HG03097 (cell line): Measurements from ENCODE around the gene LRRIQ3.
"Not testable (repeated sequence)": the region's sequence is repeated elsewhere in the genome, so short reads cannot be mapped to it uniquely, and the experiment has no call there.

ENCODE experiments used
- ATAC-seq: cut with Tn5 transposase; IDR thresholded peaks from one replicate; pipeline ENCODE4 v1.9.1; 2021; ENCODE audit not compliant: unreplicated experiment, low FRiP score

The LRRIQ3 gene

DNA sequence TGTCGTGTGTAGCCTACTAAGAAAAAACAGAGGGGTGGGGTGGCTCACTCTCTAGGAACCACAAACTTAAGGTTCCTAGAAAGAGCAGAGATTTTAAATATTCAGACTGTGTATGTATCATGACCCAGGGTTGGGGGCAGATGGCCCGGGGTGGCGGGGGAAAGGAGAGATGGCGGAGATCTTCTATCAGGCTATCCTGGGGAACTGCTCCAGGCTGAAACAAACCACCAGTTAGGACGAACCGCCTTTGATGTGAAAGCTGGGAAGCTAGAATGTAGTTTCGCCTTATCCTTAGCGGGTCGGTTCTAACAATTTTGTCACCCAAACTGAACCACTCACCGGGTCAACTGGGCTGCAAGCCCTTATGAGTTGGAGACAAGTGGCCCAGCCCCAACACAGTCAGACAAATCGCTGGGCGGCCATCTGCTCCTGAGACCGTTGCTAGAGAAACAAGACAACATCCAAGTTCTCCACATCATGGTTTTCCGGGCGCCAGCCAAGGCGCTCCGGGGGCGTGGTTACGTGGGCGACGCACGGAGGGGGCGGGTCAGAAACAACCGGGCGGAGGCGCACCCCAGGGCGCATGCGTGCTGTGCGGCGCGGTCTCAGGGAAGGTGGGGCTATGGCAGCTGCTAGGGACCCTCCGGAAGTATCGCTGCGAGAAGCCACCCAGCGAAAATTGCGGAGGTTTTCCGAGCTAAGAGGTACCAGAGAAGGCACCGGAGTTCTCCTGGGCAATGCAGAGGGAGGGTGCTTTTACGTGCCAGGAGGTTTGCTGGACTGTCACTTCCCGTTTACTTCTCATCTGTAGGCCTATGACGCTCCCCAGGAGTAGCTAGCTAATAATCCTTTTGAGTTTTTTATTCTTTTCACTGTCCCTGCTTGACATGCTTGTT lies at the start of gene LRRIQ3, which contains the start of gene FPGT:
TSS of gene LRRIQ3 (minus strand) at position 520 of the 896 bp plus-strand sequence. CDS start 14,492 bp downstream, outside the sequence.
TSS of gene FPGT (plus strand) at position 586 of the 896 bp plus-strand sequence. CDS start at position 623, 37 bp downstream.
- peak; percentile 95 for ATAC-seq

DNA sequence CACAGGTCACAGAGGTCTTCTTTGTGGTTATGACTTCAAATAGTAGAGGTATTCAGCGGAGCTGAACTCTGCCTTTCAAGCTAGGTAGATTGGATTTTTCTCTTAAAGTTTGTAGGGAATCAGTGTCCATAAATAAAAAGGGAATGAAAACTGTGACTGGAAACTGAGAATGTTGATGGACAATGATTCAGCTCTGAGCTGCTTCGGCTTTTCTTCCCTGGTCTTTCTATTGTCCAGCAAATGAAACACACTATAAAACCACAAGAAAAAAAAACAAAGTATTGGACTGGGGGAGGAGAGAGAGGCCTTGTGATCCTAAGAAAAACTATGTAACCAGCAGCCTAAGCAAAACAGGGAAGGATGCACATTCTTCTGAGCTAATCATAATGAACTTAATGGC lies 48.3 kb upstream of the LRRIQ3 start:
- no peak for ATAC-seq

DNA sequence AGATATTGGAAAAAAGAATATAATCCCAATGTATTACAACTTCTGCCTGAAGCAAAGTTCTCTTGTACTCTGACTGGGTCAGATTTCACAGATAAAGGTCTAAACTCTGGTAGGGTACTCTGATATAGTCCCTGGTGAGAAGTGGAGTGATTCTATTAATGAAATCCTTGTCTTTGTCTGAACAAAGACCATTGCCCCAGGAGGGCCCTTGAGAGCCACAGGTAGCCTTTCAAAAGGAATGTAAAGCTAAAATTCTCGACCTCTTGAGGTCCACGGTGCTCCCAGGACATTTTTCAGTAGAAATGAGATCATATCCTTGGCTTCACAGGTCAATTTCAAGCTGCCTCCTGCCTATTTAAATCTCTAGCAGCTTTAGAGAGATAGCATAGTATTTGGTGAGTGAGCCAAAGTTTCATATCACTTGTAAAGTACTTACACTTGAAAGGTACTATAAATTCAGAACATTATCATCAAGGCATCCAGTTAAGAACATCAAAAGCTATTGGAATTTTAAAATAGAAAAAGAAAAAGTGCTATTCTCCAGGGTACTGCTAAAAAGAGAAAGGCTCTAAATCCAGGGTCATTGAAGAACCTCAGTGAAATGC lies 47.3 kb upstream of the LRRIQ3 start:
- ATAC-seq, result no peak

- ATAC-seq, result no peak
Measured at GRCh38 chr1:74237787-74238186, 39.8 kb upstream of the LRRIQ3 start.

DNA sequence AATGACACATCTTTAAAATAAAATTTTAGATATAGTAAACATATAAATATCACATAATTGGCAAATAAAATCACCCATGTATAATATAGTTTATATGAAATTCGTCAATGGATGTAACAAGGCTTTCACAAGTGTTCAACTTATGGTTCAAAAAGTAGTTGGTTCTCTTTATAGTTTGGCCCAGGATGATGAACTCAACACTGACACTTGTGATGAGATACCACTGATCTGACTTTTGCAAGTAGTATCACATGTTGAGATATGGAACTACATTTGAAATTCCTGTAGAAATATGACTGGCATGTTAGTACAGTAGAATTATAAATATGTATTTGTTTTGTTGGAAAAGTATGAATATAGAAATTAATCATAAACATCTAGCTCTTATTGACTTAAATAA lies 39.1 kb upstream of the LRRIQ3 start:
- no peak for ATAC-seq

DNA sequence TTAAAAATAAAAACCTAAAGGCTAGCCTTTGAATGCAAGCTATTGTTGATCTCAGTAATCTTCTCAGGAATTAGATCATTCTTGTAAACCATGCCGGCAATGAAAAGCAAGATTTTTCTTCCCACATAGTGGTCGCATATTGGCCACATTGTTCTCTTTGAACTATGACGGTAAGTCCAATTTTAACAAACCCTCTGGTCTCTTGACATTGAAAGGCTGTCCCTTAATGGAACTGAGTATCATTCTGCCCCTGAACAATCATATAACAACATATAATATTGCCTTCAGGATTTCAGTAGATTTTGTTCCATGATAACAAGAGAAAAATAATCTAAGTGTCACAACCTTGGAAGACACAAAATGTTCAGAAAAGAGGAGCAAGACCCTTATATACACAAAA lies 38.5 kb upstream of the LRRIQ3 start:
- ATAC-seq, result no peak

GRCh38 chr1:74235153-74235552 lies 37.2 kb upstream of the LRRIQ3 start, which contains the start of gene TNNI3K:
TSS of gene TNNI3K (plus strand) at chr1:74235387. CDS start at chr1:74235452, 65 bp downstream.
- ATAC-seq, result no peak

GRCh38 chr1:74223453-74223852 lies 25.5 kb upstream of the LRRIQ3 start:
- no peak for ATAC-seq

- no peak for ATAC-seq
Measured at GRCh38 chr1:74222701-74223100, 24.7 kb upstream of the LRRIQ3 start.

DNA sequence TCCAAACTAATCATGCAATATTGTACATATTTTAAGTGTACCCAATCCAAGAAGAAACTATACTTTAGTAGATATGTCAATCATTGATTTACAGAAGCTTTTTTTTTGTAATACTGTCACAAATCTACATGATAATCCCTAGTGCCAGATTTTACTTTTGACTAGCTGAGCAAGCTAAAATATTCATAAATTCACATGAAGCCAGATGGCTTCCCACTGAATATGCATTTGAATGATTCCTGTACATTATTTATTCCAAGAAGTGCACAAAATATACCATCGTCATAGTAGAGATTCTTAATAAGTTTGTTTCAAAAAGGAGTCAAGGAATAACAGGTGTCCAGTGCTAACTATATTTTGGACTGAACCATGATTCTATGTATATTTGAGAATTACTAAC lies 17.3 kb upstream of the LRRIQ3 start:
- ATAC-seq, result no peak

DNA sequence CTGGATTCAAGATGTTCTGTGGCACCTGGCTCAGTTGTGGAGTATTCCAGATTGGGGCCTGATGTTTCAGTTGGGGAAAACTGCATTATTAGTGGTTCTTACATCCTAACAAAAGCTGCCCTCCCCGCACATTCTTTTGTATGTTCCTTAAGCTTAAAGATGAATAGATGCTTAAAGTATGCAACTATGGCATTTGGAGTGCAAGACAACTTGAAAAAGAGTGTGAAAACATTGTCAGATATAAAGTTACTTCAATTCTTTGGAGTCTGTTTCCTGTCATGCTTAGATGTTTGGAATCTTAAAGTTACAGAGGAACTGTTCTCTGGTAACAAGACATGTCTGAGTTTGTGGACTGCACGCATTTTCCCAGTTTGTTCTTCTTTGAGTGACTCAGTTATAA lies 7.3 kb upstream of the LRRIQ3 start:
- ATAC-seq, result no peak

GRCh38 chr1:74199504-74199903 lies 1.5 kb upstream of the LRRIQ3 start:
- no peak for ATAC-seq

DNA sequence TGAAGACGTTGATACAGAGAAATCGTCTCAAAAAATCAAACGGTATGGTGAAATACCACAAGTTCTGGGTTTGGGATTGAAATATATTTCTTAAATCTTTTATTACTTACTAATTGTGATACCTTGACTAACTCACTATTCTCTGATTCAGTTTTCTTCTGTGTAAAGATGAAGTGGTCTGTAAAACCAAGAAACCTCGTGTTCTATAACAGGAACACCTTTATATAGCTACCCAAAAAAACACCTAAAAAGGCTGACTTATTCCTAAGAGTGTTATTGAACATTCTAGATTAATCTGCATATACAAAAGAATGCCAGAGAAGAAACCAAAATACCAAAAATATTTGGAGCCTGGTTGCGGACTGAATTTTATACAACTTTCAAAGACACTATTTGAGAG lies 721 bp downstream of the LRRIQ3 start:
- ATAC-seq, result no peak

GRCh38 chr1:74195339-74195738 lies 2.6 kb downstream of the LRRIQ3 start:
- ATAC-seq, result no peak

DNA sequence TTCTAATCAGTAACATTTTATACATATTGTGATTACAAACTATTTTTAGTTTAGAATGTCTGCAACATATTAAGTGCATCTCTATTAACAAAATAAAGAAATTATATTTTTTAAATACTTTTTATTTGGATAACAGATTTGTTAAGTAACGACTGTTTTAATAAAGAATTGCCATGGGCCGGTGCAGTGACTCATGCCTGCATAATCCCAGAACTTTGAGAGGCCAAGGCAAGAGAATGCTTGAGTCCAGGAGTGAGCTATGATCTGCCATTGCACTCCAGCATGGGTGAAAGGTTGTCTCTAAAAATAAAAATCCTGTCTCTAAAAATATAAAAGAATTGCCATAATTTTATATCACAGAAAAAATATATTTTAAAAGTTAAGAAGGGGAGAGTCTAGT lies 4.1 kb downstream of the LRRIQ3 start:
- no peak for ATAC-seq

- ATAC-seq, result no peak
Measured at GRCh38 chr1:74180490-74180889, 17.5 kb downstream of the LRRIQ3 start.

DNA sequence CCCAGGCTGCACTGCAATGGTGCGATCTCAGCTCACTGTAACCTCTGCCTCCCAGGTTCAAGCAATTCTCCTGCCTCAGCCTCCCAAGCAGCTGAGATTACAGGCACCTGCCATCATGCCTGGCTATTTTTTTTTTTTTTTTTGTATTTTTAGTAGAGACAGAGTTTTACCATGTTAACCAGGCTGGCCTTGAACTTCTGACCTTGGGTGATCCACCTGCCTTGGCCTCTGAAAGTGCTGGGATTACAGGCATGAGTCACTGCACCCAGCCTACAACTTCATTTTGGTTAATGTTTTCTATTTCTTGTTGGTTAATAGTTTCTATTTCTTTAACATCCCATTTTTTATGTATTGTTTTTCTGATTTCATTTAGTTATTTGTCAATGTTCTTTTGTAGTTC lies 23.6 kb downstream of the LRRIQ3 start:
- ATAC-seq, result not testable (repeated sequence)

DNA sequence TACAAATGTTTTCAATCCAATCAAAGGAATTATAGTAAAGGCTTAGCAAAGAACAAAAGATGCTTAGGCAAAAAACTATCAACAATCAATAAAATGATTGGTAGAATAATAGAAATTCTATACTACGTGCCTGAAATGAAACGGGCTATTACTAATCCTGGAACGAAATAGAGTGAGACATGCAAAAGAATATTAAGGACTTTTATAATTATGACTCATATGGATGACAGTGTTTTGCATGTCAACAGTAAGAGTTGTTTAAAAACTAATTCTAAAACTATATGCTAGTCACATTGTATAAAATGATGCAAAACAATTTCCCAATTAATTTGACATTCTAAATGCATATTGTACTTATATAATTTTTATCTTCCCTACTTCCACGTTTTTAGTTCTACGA lies 35.6 kb downstream of the LRRIQ3 start:
- no peak for ATAC-seq

DNA sequence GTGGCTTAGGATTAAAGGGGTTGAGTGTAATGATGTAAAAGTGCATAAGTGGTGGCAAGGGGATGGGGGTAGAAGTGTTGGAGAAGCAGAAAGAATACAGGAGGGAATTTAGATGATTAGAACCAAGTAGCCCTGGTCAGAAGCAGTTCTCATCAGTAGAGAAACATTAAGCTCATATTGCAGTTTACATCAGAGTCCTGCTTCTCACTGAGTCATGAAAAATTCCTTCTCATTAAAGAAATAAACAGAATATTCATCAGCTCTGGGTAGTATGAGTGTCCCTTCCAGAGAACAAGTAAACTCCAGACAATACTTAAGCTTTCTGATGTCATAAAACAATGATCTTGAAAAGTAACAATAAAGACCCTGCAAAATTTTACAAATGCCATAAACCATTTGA lies 36.5 kb downstream of the LRRIQ3 start:
- no peak for ATAC-seq

DNA sequence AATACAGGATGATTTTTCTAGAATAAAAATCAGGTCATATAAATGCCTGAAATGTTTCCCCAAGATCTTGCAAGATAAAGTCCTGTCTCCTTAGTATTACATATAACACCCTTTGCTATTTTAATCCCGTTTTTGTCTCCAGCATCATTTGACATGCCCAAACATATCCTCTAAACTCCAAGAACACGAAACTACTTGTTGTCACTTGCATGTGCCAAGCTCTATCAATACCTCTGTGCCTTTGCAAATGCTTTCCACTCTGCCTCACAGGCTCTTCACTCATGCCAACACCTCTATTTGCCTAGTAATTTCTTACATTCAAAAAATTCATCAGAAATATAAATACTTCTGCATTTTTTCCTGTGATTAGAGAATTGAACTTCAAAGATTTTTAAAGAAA lies 37.9 kb downstream of the LRRIQ3 start:
- ATAC-seq, result no peak

GRCh38 chr1:74145086-74145485 lies 52.9 kb downstream of the LRRIQ3 start:
- no peak for ATAC-seq

- not testable (repeated sequence) for ATAC-seq
Measured at GRCh38 chr1:74117370-74117769, 80.6 kb downstream of the LRRIQ3 start.
